Fibroblast of upper back skin (primary cell): ENCODE data around the gene IQCE.

Experiments
- DNase-seq: peaks from one replicate; pipeline ENCODE4 v3.0.0-alpha.2; 2013

IQCE gene

DNA sequence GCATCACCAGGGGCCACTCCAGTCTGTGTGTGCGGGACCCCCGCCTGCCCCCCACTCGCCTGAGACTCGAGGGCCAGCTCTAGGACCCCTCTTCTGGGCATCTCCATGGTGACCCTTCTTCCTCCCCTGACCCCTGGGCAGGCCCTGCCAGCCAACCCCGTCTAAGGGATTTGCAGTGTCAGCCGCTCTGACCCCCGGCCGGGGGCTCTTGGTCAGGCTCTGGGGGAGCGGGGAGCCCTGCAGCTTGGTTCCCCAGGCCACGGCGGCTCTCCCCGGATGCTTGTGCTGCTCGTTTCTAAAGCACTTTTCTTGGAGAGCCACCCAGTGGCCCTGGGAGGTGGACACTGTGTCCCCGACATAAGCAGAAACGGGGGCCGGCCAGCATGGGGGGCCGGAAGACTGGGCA is 78.3 kb downstream of the IQCE start:
- DNase-seq, result no peak

- no peak for DNase-seq
These were observed 78.9 kb downstream of the IQCE start for GRCh38 chr7:2637505-2638223.

GRCh38 chr7:2638224-2638991 is 79.6 kb downstream of the IQCE start:
- DNase-seq, result peak; percentile 91

GRCh38 chr7:2639181-2639681 is 80.5 kb downstream of the IQCE start:
- DNase-seq, result no peak

- DNase-seq, result no peak
These were observed 81.1 kb downstream of the IQCE start for GRCh38 chr7:2639695-2640481.

DNA sequence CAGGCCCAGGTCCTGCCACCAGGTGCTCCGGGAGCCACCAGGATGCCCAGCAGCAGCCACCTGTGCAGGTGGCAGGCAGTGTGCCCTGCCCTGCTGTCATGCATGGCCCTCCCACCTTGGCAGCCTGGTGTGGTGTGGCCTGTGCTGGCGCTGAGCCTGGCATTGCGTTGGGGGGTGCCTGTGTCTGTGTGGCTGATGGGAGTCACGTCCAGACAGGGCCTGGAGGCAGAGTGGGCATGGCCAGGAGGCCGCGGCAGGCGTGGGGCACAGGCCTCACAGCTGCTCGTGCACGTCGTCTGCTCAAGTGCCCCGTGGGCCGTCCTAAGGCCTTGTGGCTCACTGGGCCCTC is 81.7 kb downstream of the IQCE start:
- DNase-seq, result no peak

DNA sequence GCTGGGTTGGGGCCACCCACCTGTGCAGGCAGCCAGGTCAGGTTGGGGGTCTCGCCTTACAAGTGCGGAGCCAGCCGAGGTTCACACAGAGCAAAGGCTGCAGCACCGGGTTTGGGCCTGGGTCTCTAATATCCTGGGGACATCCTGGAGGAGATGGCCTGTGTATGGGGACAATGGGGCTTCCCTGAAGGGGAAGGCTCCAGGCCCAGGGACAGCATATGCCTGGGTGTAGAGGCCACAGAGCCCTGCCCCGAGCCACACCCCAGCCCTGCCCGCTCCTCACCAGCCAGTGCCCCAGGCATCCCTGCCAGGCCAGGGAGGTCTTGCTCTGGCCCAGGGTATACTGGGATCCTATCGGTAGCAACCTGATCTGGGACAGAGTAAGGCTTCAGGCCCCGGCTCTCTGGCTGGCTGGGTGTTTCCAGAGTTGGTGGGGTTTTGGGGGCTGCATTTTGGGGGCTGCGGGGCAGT is 82.1 kb downstream of the IQCE start:
- no peak for DNase-seq

DNA sequence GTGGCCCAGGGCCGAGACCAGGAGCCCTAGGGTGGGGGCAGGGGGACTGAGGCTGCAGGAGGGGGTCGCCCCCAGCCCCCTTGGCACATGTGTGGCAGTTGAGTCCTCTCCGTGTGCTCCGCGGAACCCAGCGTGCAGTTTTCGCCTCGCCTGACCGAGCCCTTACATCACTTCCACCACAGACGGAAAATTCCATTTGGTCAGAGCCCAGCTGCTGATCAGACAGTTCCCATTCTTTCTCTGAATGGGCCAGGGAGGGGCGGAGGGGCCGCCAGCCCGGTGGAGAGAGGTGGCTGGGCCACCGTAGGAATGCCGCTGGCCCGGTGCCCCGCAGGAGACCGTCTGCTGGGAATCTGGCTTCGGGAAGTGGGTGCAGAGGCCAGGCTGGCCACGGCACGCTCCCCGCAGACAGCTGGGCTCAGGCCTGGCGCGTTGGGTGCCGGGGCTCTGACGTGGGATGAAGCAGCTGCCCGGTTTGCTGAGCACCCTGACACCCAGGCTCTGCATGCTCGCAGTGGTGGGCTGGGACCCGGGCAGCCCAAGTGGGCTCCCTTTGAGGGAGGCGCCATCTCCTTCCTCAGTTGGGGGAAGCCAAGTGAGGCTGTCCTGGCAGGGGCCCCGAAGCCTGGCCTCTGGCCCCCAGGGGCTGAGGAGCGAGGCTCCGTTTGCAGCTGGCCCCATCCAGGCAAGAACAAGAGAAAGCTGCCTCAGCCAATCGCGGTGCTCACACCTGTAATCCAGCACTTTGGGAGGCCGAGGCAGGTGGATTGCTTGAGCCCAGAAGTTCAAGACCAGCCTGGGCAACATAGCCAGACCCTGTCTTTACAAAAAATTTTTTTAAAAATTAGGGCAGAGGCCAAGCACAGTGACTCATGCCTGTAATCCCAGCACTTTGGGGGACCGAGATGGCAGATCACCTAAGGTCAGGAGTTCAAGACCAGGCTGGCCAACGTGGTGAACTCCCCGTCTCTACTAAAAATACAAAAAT is 82.9 kb downstream of the IQCE start:
- DNase-seq, result peak; percentile 97

GRCh38 chr7:2643386-2644219 is 84.8 kb downstream of the IQCE start:
- DNase-seq, result no peak

DNA sequence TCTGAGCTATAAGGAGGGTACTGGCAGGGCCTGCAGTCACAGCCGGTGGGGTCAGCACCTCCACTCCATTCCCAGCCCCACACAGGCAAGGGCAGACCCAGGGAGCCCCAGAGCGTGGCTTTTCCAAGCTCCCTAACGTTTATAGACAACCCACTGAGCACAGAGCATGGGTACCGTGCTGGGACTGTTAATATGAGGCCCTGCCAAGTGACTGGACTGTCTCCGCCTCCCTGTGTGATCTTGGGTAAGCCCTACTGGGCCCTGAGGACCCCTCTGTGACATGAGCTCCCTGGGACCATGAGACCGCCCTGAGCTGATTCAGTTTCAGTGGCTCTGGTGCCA is 85.4 kb downstream of the IQCE start:
- DNase-seq, result no peak

DNA sequence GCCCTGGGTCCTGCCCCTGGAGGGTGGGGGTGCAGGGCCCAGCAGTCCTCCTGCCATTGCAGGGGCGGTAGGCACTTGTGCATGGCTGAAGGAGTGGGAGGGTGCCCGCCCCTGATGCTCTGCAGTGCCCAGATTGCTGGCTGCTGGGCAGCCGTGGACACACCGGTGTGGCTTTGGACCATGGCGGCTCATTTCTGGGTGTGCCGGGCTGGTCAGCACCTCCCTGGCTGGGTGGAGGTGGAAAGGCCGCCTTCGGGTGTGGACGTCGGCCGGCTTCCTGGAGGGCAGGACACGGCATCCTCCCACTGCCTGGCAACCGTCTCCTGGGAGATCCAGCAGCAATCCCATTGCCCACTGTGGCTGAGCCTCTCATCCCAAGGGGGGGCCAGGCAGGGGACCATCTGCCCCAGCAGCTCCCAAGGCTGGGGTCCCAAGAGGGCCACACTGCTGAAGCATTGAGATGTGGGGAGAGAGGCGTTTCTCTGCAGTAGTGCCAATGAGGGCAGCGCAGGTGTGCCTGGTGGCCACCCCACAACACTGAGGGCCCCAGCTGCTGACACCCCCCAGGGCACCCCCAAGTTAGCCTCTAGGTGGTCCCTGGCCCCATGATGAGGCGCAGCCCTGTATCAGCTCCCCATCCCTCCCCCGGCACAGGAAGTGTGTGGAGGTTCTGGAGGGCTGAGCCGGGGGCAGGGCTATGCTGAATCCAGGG is 85.9 kb downstream of the IQCE start:
- DNase-seq, result no peak

- peak; percentile 49 for DNase-seq
These were observed 86.6 kb downstream of the IQCE start for GRCh38 chr7:2645274-2645868.

- DNase-seq, result no peak
These were observed 87.5 kb downstream of the IQCE start for GRCh38 chr7:2646336-2646679.

- DNase-seq, result no peak
These were observed 88.1 kb downstream of the IQCE start for GRCh38 chr7:2646680-2647571.

DNA sequence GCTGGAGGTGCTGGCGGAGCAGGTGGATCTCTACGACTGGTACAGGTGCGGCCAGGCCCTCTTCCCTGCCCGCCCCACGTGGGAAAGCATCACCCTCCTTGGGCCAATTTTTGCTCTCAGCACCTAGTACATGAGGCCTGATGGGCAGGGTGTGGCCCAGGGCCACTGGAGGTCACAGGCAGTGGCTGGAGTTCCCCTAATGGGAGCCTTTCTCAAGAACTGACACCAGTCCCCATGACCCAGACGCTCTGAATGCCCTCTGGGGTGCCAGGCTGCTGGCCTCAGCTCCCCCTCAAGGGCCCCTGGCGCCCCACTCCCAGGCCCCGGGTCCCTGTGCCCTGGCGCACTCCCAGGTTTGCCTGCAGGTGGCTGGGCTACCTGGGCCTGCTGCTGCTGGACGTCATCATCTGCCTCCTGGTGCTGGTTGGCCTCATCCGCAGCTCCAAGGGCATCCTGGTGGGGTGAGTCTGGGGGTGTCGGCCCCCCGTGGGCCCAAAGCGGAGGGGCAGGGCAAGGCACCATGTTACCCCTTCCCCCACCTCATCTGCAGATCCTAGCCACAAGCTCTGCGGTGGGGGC is 88.9 kb downstream of the IQCE start:
- DNase-seq, result no peak

- DNase-seq, result no peak
These were observed 90.5 kb downstream of the IQCE start for GRCh38 chr7:2649139-2649838.

DNA sequence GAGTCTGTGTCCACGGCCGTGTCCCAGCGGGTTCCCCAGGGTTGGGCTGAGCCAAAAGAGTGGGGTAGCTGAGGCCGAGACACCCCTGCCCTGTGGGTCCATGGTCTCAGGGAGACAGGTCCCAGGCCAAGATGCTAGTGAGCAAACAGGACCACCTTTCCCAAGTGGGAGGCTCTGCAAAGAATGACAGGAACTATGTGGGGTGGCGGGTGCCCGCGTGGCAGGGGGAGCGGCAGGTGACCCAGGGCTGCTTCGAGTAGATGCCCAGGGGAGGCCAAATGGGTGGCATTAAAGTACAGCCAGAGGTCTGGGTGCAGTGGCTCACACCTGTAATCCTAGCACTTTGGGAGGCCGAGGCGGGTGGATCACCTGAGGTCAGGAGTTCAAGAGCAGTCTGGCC is 91.2 kb downstream of the IQCE start:
- no peak for DNase-seq

GRCh38 chr7:2650451-2650850 is 91.7 kb downstream of the IQCE start:
- no peak for DNase-seq
